Neural progenitor cell (in vitro differentiated cells): ENCODE measurements around the gene ACKR3.

ENCODE experiments used
- CTCF ChIP-seq: fragments of 200-600 bp; sonication (generic); IDR thresholded peaks from 2 replicates; pipeline ENCODE4 v1.5.1; 2017; ENCODE audit warnings: antibody characterized with exemption, mild to moderate bottlenecking
- EZH2phosphoT487 ChIP-seq: fragments of 200-600 bp; sonication (generic); IDR thresholded peaks from 2 replicates; pipeline ENCODE4 v1.6.1; 2017; ENCODE audit warnings: antibody characterized with exemption

- TF ChIP-seq CTCF = no peak
- no peak for TF ChIP-seq EZH2phosphoT487
These were observed 31.4 kb upstream of the ACKR3 start for GRCh38 chr2:236538242-236538641.
